Measurements from ENCODE around the gene MRPS18A.

GRCh38 chr6:43671011-43671800, 16.4 kb downstream of the MRPS18A start:
- no peak for TF ChIP-seq TAF1 (IDR thresholded peaks at IDR 0.05; ENCODE audit: low read depth, low read length)
- no peak for TF ChIP-seq POLR2A (IDR thresholded peaks at IDR 0.05; ENCODE audit: low read depth, low read length)
- no peak for TF ChIP-seq POLR2AphosphoS5 (IDR thresholded peaks at IDR 0.05; ENCODE audit: low read depth, low read length)
- no peak for TF ChIP-seq SPI1 (IDR thresholded peaks at IDR 0.05; ENCODE audit: low read depth, low read length)

All from GM12891 (cell line).